ENCODE results near the gene BACH2. TPM values are rescaled to one million over a fixed set of nuclear protein-coding genes. Genes with fewer than 3 reads are reported as not detected.
"Not testable (repeated sequence)": the region's sequence is repeated elsewhere in the genome, so short reads cannot be mapped to it uniquely, and the experiment has no call there.

The BACH2 gene
- total and polyA plus RNA-seq, 9 of the 15 experiments (the other 6 are each of a cell fraction or from before 2014, with no cell fraction given): 0.06 to 3.1 (median 0.59) TPM

DNA sequence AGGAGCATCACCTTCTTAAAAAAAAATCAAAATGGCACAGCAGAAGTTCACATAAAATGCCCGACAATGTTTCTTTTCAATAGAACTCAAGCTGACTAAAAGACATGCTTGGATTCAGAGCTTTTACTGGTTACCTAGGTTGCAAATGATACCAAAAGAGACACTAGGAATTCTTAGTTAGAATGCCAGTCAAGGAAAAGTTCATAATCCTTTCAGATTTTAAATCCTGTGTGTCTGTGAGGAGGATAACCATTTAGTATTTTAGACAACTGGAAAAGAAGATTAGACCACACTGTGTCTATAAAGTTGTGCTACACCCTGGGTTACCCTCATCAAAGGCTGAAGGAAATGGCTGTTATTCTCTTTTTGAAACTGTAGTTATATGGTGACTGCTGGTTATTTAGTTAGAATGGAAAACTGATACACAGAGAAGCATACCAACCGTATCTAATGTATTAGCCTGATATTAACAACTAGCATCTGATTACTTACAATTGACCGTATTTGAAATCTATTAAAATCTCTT, 262.8 kb downstream of the BACH2 start (continued):
- TF ChIP-seq CBX1 (IDR thresholded peaks at IDR 0.05; ENCODE audit: low read depth) (no peak), TCF3 (CRISPR knock-in tag; IDR thresholded peaks at IDR 0.05) (no peak), MED1 (CRISPR knock-in tag; IDR thresholded peaks at IDR 0.05; ENCODE audit: borderline replicate concordance) (no peak), ZNF277 (CRISPR knock-in tag; IDR thresholded peaks at IDR 0.05; ENCODE audit: borderline replicate concordance) (no peak), RBM25 (IDR thresholded peaks at IDR 0.05; ENCODE audit: low read depth, low read length, severe bottlenecking) (no peak)

DNA sequence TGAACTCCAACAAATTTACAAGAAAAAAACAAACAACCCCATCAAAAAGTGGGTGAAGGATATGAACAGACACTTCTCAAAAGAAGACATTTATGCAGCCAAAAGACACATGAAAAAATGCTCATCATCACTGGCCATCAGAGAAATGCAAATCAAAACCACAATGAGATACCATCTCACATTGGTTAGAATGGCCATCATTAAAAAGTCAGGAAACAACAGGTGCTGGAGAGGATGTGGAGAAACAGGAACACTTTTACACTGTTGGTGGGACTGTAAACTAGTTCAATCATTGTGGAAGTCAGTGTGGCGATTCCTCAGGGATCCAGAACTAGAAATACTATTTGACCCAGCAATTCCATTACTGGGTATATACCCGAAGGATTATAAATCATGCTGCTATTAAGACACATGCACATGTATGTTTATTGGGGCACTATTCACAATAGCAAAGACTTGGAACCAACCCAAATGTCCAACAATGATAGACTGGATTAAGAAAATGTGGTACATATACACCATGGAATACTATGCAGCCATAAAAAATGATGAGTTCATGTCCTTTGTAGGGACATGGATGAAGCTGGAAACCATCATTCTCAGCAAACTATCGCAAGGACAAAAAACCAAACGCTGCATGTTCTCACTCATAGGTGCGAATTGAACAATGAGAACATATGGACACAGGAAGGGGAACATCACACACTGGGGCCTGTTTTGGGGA, 264.0 kb downstream of the BACH2 start:
- intact Hi-C loops (cut with micrococcal nuclease); BruUV-seq (replicated peaks); H3K4me3 ChIP-seq; H3K27me3 ChIP-seq (ENCODE audit: control insufficient read depth in 2 of 2, insufficient read depth in 2 of 2, low read length in 2 of 2); H3K9me1 ChIP-seq (ENCODE audit: control insufficient read depth, insufficient read depth, low read length); H3K4me1 ChIP-seq (replicated peaks in 1 of 2; ENCODE audit: control insufficient read depth in 2 of 2, insufficient read depth in 2 of 2, low read length in 2 of 2); H3K36me3 ChIP-seq (ENCODE audit: control insufficient read depth, insufficient read depth, low read length); POLR2A ChIA-PET; H2AFZ ChIP-seq (ENCODE audit: low read depth, low read length); H3K27ac ChIP-seq (ENCODE audit: extremely low read depth, low read depth, low read length); in situ Hi-C loops (cut with MboI); FAIRE-seq; H3K9me3 ChIP-seq (replicated peaks; ENCODE audit: control insufficient read depth, insufficient read depth, low read depth, low read length); H3K79me2 ChIP-seq (ENCODE audit: control insufficient read depth, insufficient read depth, low read length); DNase-seq (ENCODE audit: extremely low read depth in 1 of 4, low spot score in 3 of 4); H3K4me2 ChIP-seq (ENCODE audit: insufficient read depth, low read length); CTCF ChIA-PET (ENCODE audit: low intra/inter-chr PET ratio); ATAC-seq; H4K20me1 ChIP-seq (replicated peaks; ENCODE audit: control insufficient read depth, insufficient read depth, low read length); H3K9ac ChIP-seq (ENCODE audit: insufficient read depth in 1 of 2, low read depth in 2 of 2, low read length in 2 of 2): not testable (repeated sequence)
- WGBS (ENCODE audit: insufficient coverage, low coverage, missing lambda C conversion rate): 13% methylated on average over 5 of the region's 5 CpGs
- TF ChIP-seq ZNF184 (CRISPR knock-in tag; IDR thresholded peaks at IDR 0.05): peak; percentile 51; the same call in 1 of the 2 replicates
- peak; percentile 32 for TF ChIP-seq ZNF146 (CRISPR knock-in tag; IDR thresholded peaks at IDR 0.05; ENCODE audit: unreplicated experiment)

Data from K562 (cell line).